ENCODE results near the gene WBP1.
"Not testable (repeated sequence)": the region's sequence is repeated elsewhere in the genome, so short reads cannot be mapped to it uniquely, and the experiment has no call there.

WBP1 gene

GRCh38 chr2:74420443-74421103, 37.7 kb upstream of the WBP1 start:
- not testable (repeated sequence) for H3K9ac ChIP-seq (ENCODE audit: low read depth, low read length); H3K4me1 ChIP-seq (ENCODE audit: control insufficient read depth, insufficient read depth, low read length); H3K36me3 ChIP-seq (ENCODE audit: control insufficient read depth, insufficient read depth, low read length); H3K9me3 ChIP-seq (ENCODE audit: control insufficient read depth, insufficient read depth, low read length)
- Histone ChIP-seq H3K4me3 (ENCODE audit: low read depth, low read length) (peak overlapping the region; percentile 89), H3K27me3 (ENCODE audit: control insufficient read depth, insufficient read depth, low read length) (peaks cover 11% of the 10 kb centered on the region)

- Histone ChIP-seq H3K4me3 (ENCODE audit: low read depth, low read length) (peak within 1 kb of the TSS; percentile 89), H3K36me3 (ENCODE audit: control insufficient read depth, insufficient read depth, low read length) (peaks cover 13% of the 10 kb centered on the region), H3K27me3 (ENCODE audit: control insufficient read depth, insufficient read depth, low read length) (peaks cover 11% of the 10 kb centered on the region), H3K9ac (ENCODE audit: low read depth, low read length) (peak within 1 kb of the TSS; percentile 70), H3K9me3 (ENCODE audit: control insufficient read depth, insufficient read depth, low read length) (no peaks in the 10 kb centered on the region), H3K4me1 (ENCODE audit: control insufficient read depth, insufficient read depth, low read length) (no peaks in the 10 kb centered on the region)
These were observed 36.9 kb upstream of the WBP1 start, which contains the start of the genes C2orf81 and WDR54 for GRCh38 chr2:74421221-74421870. Gene C2orf81, minus strand, starts transcription at chr2:74421619. Its CDS starts 59 bp downstream, at chr2:74421560. Gene WDR54, plus strand, starts transcription at chr2:74421730. Its CDS starts 424 bp downstream, at chr2:74422154.

- Histone ChIP-seq H3K4me3 (ENCODE audit: low read depth, low read length) (no peak overlapping the region), H3K27me3 (ENCODE audit: control insufficient read depth, insufficient read depth, low read length) (peaks cover 11% of the 10 kb centered on the region), H3K36me3 (ENCODE audit: control insufficient read depth, insufficient read depth, low read length) (peaks cover 33% of the 10 kb centered on the region), H3K9ac (ENCODE audit: low read depth, low read length) (no peak overlapping the region), H3K4me1 (ENCODE audit: control insufficient read depth, insufficient read depth, low read length) (no peaks in the 10 kb centered on the region), H3K9me3 (ENCODE audit: control insufficient read depth, insufficient read depth, low read length) (no peaks in the 10 kb centered on the region)
These were observed 34.8 kb upstream of the WBP1 start for GRCh38 chr2:74423231-74424095.

GRCh38 chr2:74424139-74424992, 33.9 kb upstream of the WBP1 start:
- Histone ChIP-seq H3K36me3 (ENCODE audit: control insufficient read depth, insufficient read depth, low read length) (peaks cover 42% of the 10 kb centered on the region), H3K4me1 (ENCODE audit: control insufficient read depth, insufficient read depth, low read length) (no peaks in the 10 kb centered on the region), H3K27me3 (ENCODE audit: control insufficient read depth, insufficient read depth, low read length) (peaks cover 11% of the 10 kb centered on the region), H3K9me3 (ENCODE audit: control insufficient read depth, insufficient read depth, low read length) (no peaks in the 10 kb centered on the region), H3K4me3 (ENCODE audit: low read depth, low read length) (no peak overlapping the region), H3K9ac (ENCODE audit: low read depth, low read length) (no peak overlapping the region)

- peaks cover 48% of the 10 kb centered on the region for H3K36me3 ChIP-seq (ENCODE audit: control insufficient read depth, insufficient read depth, low read length)
- no peaks in the 10 kb centered on the region for H3K4me1 ChIP-seq (ENCODE audit: control insufficient read depth, insufficient read depth, low read length)
- peaks cover 11% of the 10 kb centered on the region for H3K27me3 ChIP-seq (ENCODE audit: control insufficient read depth, insufficient read depth, low read length)
- no peak overlapping the region for H3K4me3 ChIP-seq (ENCODE audit: low read depth, low read length)
- H3K9me3 ChIP-seq (ENCODE audit: control insufficient read depth, insufficient read depth, low read length) = no peaks in the 10 kb centered on the region
- H3K9ac ChIP-seq (ENCODE audit: low read depth, low read length) = no peak overlapping the region
These were observed 33.2 kb upstream of the WBP1 start for GRCh38 chr2:74424995-74425406.

GRCh38 chr2:74425523-74425922, 32.7 kb upstream of the WBP1 start:
- Histone ChIP-seq H3K27me3 (ENCODE audit: control insufficient read depth, insufficient read depth, low read length) (peaks cover 5% of the 10 kb centered on the region), H3K9ac (ENCODE audit: low read depth, low read length) (no peak overlapping the region), H3K4me3 (ENCODE audit: low read depth, low read length) (no peak overlapping the region), H3K36me3 (ENCODE audit: control insufficient read depth, insufficient read depth, low read length) (peaks cover 53% of the 10 kb centered on the region), H3K9me3 (ENCODE audit: control insufficient read depth, insufficient read depth, low read length) (no peaks in the 10 kb centered on the region), H3K4me1 (ENCODE audit: control insufficient read depth, insufficient read depth, low read length) (no peaks in the 10 kb centered on the region)

- no peaks in the 10 kb centered on the region for H3K4me1 ChIP-seq (ENCODE audit: control insufficient read depth, insufficient read depth, low read length)
- peaks cover 56% of the 10 kb centered on the region for H3K36me3 ChIP-seq (ENCODE audit: control insufficient read depth, insufficient read depth, low read length)
- no peak overlapping the region for H3K9ac ChIP-seq (ENCODE audit: low read depth, low read length)
- peaks cover 5% of the 10 kb centered on the region for H3K27me3 ChIP-seq (ENCODE audit: control insufficient read depth, insufficient read depth, low read length)
- no peak overlapping the region for H3K4me3 ChIP-seq (ENCODE audit: low read depth, low read length)
- no peaks in the 10 kb centered on the region for H3K9me3 ChIP-seq (ENCODE audit: control insufficient read depth, insufficient read depth, low read length)
These were observed 32.0 kb upstream of the WBP1 start for GRCh38 chr2:74426181-74426758.

- peaks cover 60% of the 10 kb centered on the region for H3K36me3 ChIP-seq (ENCODE audit: control insufficient read depth, insufficient read depth, low read length)
- no peak overlapping the region for H3K9ac ChIP-seq (ENCODE audit: low read depth, low read length)
- no peak overlapping the region for H3K4me3 ChIP-seq (ENCODE audit: low read depth, low read length)
- H3K4me1 ChIP-seq (ENCODE audit: control insufficient read depth, insufficient read depth, low read length) = no peaks in the 10 kb centered on the region
- H3K27me3 ChIP-seq (ENCODE audit: control insufficient read depth, insufficient read depth, low read length) = peaks cover 5% of the 10 kb centered on the region
- no peaks in the 10 kb centered on the region for H3K9me3 ChIP-seq (ENCODE audit: control insufficient read depth, insufficient read depth, low read length)
These were observed 30.7 kb upstream of the WBP1 start for GRCh38 chr2:74427551-74427950.

- peaks cover 60% of the 10 kb centered on the region for H3K36me3 ChIP-seq (ENCODE audit: control insufficient read depth, insufficient read depth, low read length)
- no peaks in the 10 kb centered on the region for H3K27me3 ChIP-seq (ENCODE audit: control insufficient read depth, insufficient read depth, low read length)
These were observed 29.6 kb upstream of the WBP1 start for GRCh38 chr2:74428675-74429074.

GRCh38 chr2:74429487-74430451, 28.5 kb upstream of the WBP1 start:
- H3K9ac ChIP-seq (ENCODE audit: low read depth, low read length) = no peak overlapping the region
- H3K27me3 ChIP-seq (ENCODE audit: control insufficient read depth, insufficient read depth, low read length) = no peaks in the 10 kb centered on the region
- no peak overlapping the region for H3K4me3 ChIP-seq (ENCODE audit: low read depth, low read length)
- no peaks in the 10 kb centered on the region for H3K9me3 ChIP-seq (ENCODE audit: control insufficient read depth, insufficient read depth, low read length)
- H3K4me1 ChIP-seq (ENCODE audit: control insufficient read depth, insufficient read depth, low read length) = no peaks in the 10 kb centered on the region
- peaks cover 58% of the 10 kb centered on the region for H3K36me3 ChIP-seq (ENCODE audit: control insufficient read depth, insufficient read depth, low read length)

More at GRCh38 chr2:74428675-74429074, 29.6 kb upstream of the WBP1 start:
- no peaks in the 10 kb centered on the region for H3K9me3 ChIP-seq (ENCODE audit: control insufficient read depth, insufficient read depth, low read length)
- no peaks in the 10 kb centered on the region for H3K4me1 ChIP-seq (ENCODE audit: control insufficient read depth, insufficient read depth, low read length)
- H3K4me3 ChIP-seq (ENCODE audit: low read depth, low read length) = no peak overlapping the region
- H3K9ac ChIP-seq (ENCODE audit: low read depth, low read length) = no peak overlapping the region

Data from iPS-15b (cell line).